Activated CD8-positive, alpha-beta memory T cell treated with anti-CD3 and anti-CD28 coated beads for 1 hour (primary cell): ENCODE results near the gene RABEP1.
"Not testable (repeated sequence)": the region's sequence is repeated elsewhere in the genome, so short reads cannot be mapped to it uniquely, and the experiment has no call there.

Source experiments
- DNase-seq, 2 donors: peaks; one replicate each; pipeline ENCODE4 v3.0.0-alpha.2; 2020; ENCODE audit warnings: low read depth in 1 of 2; ENCODE audit errors: extremely low read depth in 1 of 2

The RABEP1 gene

GRCh38 chr17:5418858-5419355, 136.8 kb downstream of the RABEP1 start:
- peak in 1 of 2 donors; percentile 9 for DNase-seq

GRCh38 chr17:5419356-5419958, 137.4 kb downstream of the RABEP1 start, which contains the start of gene NUP88:
Gene NUP88 (minus strand): TSS chr17:5419662. CDS start chr17:5419650, 12 bp downstream.
- DNase-seq = peak; percentile 85 to 91

GRCh38 chr17:5419959-5420653, 138.0 kb downstream of the RABEP1 start, which contains the start of gene RPAIN:
Gene RPAIN (plus strand): TSS chr17:5420182. CDS start chr17:5420211, 29 bp downstream.
- peak; percentile 58 to 75 for DNase-seq

GRCh38 chr17:5422505-5422904, 140.4 kb downstream of the RABEP1 start:
- no peak for DNase-seq

GRCh38 chr17:5424909-5425308, 142.8 kb downstream of the RABEP1 start:
- DNase-seq = no peak

GRCh38 chr17:5425826-5426225, 143.7 kb downstream of the RABEP1 start:
- DNase-seq = no peak

GRCh38 chr17:5429191-5429887, 147.3 kb downstream of the RABEP1 start:
- no peak for DNase-seq

GRCh38 chr17:5430413-5430999, 148.4 kb downstream of the RABEP1 start:
- DNase-seq = no peak

GRCh38 chr17:5431234-5431633, 149.2 kb downstream of the RABEP1 start:
- not testable (repeated sequence) for DNase-seq

- no peak for DNase-seq
Observed at GRCh38 chr17:5431949-5432556, 150.0 kb downstream of the RABEP1 start.

GRCh38 chr17:5434984-5435383, 152.9 kb downstream of the RABEP1 start:
- no peak for DNase-seq
